HG03196 (cell line): ENCODE measurements around the gene RNF103.
A peak's percentile ranks its signal among the peaks of the same experiment; 100 is the strongest.
"Not testable (repeated sequence)": the region's sequence is repeated elsewhere in the genome, so short reads cannot be mapped to it uniquely, and the experiment has no call there.

ENCODE experiments used
- ATAC-seq: cut with Tn5 transposase; IDR thresholded peaks from one replicate; pipeline ENCODE4 v1.9.1; 2021; ENCODE audit not compliant: unreplicated experiment

RNF103 gene

GRCh38 chr2:86623494-86624266 lies at the start of gene RNF103:
RNF103 (minus strand) TSS chr2:86623865; CDS start chr2:86622886, 979 bp downstream.
- ATAC-seq = peak; percentile 79

DNA sequence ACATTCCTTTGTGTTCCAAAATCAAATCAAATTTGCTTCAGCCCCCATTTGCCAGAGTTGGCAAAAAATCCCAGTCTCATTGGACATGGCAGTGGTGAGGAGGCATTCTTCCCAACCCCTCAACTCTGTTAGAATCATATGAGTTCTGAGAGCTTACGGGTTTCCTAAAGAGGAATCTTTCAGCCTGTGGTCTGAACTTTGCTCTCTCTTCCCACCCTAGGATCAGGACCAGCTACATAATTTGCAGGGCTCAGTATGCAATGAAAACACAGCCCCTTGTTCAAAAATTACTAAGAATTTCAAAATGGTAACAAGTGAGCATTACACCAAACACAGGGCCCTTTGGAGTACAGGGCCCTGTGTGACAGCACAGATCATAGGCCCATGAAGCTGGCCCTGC lies 49.3 kb upstream of the RNF103 start:
- no peak for ATAC-seq

DNA sequence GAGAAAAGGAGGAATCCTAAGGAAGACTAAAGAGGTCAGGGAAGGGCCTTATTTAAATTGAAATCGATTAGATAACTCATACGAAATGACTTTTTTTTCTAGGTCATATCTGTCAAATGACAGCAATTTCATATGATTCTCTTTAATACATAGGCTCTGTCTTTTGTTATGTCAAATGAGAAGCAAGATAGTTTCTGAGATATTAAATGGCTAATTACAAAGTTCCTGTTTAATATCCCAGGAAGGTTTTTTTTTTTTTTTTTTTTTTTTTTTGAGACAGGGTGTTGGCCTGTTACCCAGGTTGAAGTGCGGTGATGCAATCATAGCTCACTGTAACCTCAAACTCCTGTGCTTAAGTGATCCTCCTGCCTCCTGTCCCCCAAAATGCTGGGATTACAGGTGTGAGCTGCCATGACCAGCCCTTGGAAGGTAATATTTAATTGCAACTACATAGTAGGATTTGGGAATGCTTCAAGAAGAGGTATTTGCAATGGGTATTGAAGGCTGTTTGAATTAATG lies 48.4 kb upstream of the RNF103 start:
- ATAC-seq = no peak

GRCh38 chr2:86671337-86671981 lies 47.8 kb upstream of the RNF103 start:
- no peak for ATAC-seq

DNA sequence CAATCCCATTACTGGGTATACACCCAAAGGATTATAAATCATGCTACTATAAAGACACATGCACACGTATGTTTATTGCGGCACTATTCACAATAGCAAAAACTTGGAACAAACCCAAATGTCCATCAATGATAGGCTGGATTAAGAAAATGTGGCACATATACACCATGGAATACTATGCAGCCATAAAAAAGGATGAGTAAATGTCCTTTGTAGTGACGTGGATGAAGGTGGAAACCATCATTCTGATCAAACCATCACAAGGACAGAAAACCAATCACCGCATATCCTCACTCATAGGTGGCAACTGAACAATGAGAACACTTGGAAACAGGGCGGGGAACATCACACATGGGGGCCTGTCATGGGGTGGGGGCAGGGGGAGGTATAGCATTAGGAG lies 45.7 kb upstream of the RNF103 start:
- ATAC-seq = not testable (repeated sequence)

- no peak for ATAC-seq
These were observed 37.7 kb upstream of the RNF103 start for GRCh38 chr2:86661333-86661732.

GRCh38 chr2:86650188-86650587 lies 26.5 kb upstream of the RNF103 start:
- no peak for ATAC-seq

GRCh38 chr2:86649119-86649947 lies 25.7 kb upstream of the RNF103 start:
- no peak for ATAC-seq

GRCh38 chr2:86648681-86649080 lies 25.0 kb upstream of the RNF103 start:
- no peak for ATAC-seq

DNA sequence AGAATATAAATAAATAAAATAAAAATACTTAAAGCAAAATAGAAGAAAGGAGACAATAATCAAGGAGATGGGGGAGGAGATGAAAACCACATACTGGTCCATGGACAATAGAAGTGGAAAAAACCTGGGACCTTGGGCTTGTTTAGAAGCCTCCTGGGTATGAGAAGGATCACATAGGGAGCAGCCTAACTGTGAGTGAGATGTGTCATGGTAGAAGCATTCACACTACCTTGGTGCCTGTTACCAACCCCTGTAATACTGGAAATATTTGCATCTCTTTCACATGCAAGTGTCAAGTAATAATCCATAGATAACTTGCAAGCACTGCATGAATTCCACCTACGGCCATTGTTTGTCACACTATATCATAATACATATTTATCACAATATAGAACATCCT lies 23.2 kb upstream of the RNF103 start:
- ATAC-seq = no peak

GRCh38 chr2:86646329-86646728 lies 22.7 kb upstream of the RNF103 start:
- no peak for ATAC-seq

DNA sequence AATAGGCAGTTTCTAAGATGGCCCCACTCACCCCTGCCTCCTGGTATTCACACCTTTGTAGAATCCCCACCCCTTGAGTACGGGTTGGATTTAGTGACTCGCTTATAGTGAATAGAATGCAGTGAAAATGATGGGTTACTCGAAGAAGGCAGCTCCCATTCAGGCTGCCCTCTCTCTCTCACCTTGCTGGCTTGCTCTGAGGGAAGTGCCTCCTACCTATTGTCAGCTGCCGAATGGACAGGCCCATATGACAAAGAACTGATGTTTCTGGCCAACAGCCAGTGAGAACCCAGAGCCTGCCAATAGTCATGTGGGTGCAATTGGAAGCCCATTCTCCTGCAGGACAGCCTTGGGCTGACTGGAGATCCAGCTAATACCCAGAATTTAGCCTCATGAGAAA lies 22.1 kb upstream of the RNF103 start:
- ATAC-seq = no peak

DNA sequence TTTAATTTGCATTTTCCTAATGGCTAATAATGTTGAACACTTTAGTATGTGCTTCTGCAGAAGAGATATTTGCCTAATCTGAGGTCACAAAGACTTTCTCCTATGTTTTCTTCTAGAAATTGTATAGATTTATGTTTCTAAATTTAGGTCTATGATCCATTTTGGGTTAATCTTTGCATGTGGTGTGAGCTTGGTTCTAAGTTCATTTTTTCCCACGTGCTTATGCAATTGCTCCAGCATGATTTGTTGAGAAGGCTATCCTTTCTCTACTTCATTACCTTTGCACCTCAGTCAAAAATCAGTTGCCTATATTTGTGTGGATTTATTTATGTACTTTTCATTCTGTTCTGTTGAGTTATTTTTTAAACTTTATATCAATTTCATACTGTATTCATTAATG lies 15.0 kb upstream of the RNF103 start:
- ATAC-seq = no peak

DNA sequence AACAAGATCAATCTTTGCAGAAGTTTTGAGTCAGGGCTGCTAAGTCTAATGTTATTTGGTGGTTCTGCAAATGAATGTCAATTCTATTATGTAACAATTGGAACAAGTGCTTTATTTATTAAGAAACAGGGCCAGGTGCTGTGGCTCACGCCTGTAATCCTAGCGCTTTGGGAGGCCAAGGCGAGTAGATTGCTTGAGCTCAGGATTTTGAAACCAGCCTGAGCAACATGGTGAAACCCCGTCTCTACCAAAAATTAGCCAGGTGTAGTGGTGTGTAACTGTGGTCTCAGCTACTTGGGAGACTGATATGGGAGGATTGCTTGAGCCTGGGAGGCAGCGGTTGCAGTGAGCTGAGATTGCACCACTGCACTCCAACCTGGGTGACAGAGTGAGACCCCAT lies 13.2 kb upstream of the RNF103 start:
- ATAC-seq = no peak

GRCh38 chr2:86634352-86634751 lies 10.7 kb upstream of the RNF103 start:
- no peak for ATAC-seq

DNA sequence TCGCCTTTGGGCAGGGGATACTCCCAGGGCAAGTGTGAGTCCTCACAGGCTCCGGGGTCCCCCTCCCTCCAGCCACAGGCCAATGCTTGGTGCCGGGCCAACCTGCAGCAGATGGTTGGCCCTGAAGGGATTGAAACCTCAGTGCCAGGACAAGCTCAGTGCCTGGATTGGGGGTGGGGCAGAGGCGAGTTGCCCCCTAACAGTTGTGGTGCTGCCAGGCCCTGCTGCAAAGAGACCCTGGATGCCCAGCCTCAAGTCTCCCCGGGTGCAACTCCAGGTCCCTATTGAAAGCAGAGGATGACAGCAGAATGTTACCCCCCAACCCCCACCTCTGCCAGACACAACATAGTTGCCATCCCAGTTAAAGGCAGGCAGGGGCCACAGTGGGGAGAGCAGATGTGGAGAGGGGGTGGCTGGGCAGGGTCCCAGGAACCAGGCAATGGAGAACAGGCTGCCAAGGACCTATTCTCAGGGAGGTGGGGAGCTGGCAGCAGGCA lies 9.5 kb upstream of the RNF103 start:
- ATAC-seq = no peak

GRCh38 chr2:86632672-86633071 lies 9.0 kb upstream of the RNF103 start:
- no peak for ATAC-seq

- no peak for ATAC-seq
These were observed 8.3 kb upstream of the RNF103 start for GRCh38 chr2:86631846-86632485.

DNA sequence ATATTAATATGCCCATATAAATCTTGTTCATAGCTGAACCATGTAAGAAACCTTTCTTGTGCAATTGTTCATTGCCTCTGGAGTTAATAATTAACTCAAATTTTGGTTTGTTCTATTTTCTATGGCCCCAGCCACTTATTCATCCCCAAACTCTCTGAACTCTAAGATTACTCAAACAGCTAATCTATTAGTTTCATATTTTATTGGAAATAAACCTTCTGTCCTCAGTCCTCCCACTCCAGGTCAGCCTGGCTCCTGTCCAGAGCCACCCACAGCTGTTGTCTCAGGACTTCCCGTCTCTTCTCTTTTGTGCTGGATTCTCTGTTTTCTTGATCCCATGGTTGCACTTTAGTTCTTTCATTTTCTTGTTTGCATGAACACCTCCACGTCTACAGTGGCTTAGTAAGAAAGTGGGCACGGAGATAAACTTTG lies 4.4 kb upstream of the RNF103 start:
- no peak for ATAC-seq

- ATAC-seq = no peak
These were observed 3.9 kb upstream of the RNF103 start for GRCh38 chr2:86627550-86627949.

- no peak for ATAC-seq
These were observed 1.4 kb upstream of the RNF103 start for GRCh38 chr2:86625096-86625495.
